SK-N-SH treated with all-trans-retinoic acid at 6 μM for 48 hours (cell line): ENCODE results near the gene IL2RG.
A peak's percentile ranks its signal among the peaks of the same experiment; 100 is the strongest.

Source experiments
- ATAC-seq: fragments of 200-7000 bp; cut with Tn5 transposase; 3 replicates; pipeline ENCODE4 v1.9.1; 2020; ENCODE audit warnings: mild to moderate bottlenecking, moderate library complexity
- BACH2 ChIP-seq: fragments of 250-450 bp; sonication (Bioruptor Pico); IDR thresholded peaks from 2 replicates; pipeline ENCODE4 v1.9.0; 2021; ENCODE audit warnings: mild to moderate bottlenecking, borderline replicate concordance
- CREB5 ChIP-seq: fragments of 250-450 bp; sonication (Bioruptor Pico); IDR thresholded peaks from 2 replicates; pipeline ENCODE4 v1.5.1; 2020; ENCODE audit warnings: low read depth, mild to moderate bottlenecking, moderate library complexity
- ESRRG ChIP-seq: fragments of 250-450 bp; sonication (Bioruptor Pico); IDR thresholded peaks from 2 replicates; pipeline ENCODE4 v1.6.1; 2021; ENCODE audit warnings: mild to moderate bottlenecking
- GLIS3 ChIP-seq: fragments of 250-450 bp; sonication (Bioruptor Pico); IDR thresholded peaks from 2 replicates; pipeline ENCODE4 v1.5.0; 2020; ENCODE audit warnings: mild to moderate bottlenecking, moderate library complexity
- ISL1 ChIP-seq: fragments of 250-450 bp; sonication (Bioruptor Pico); IDR thresholded peaks from 2 replicates; pipeline ENCODE4 v2.1.2; 2022; ENCODE audit warnings: mild to moderate bottlenecking, moderate library complexity
- PATZ1 ChIP-seq: fragments of 250-450 bp; sonication (Bioruptor Pico); IDR thresholded peaks from 2 replicates; pipeline ENCODE4 v1.8.0; 2020; ENCODE audit warnings: mild to moderate bottlenecking, moderate library complexity, borderline replicate concordance
- POU6F1 ChIP-seq: fragments of 250-450 bp; sonication (Bioruptor Pico); IDR thresholded peaks from 2 replicates; pipeline ENCODE4 v1.8.0; 2021; ENCODE audit warnings: low read depth, mild to moderate bottlenecking, moderate library complexity, borderline replicate concordance
- PPARA ChIP-seq: fragments of 250-450 bp; sonication (Bioruptor Pico); IDR thresholded peaks from 2 replicates; pipeline ENCODE4 v1.5.0; 2020; ENCODE audit warnings: mild to moderate bottlenecking, borderline replicate concordance
- RARB ChIP-seq: fragments of 250-450 bp; sonication (Bioruptor Pico); IDR thresholded peaks from 2 replicates; pipeline ENCODE4 v1.8.0; 2021; ENCODE audit warnings: mild to moderate bottlenecking, moderate library complexity
- SNAI2 ChIP-seq: fragments of 250-450 bp; sonication (Bioruptor Pico); IDR thresholded peaks from 2 replicates; pipeline ENCODE4 v1.5.0; 2020; ENCODE audit warnings: mild to moderate bottlenecking, moderate library complexity
- TCF4 ChIP-seq: fragments of 250-450 bp; sonication (Bioruptor Pico); IDR thresholded peaks from 2 replicates; pipeline ENCODE4 v1.8.0; 2021; ENCODE audit warnings: mild to moderate bottlenecking, moderate library complexity, borderline replicate concordance
- TOX ChIP-seq: fragments of 250-450 bp; sonication (Bioruptor Pico); IDR thresholded peaks from 2 replicates; pipeline ENCODE4 v1.8.0; 2021; ENCODE audit warnings: mild to moderate bottlenecking, moderate library complexity, borderline replicate concordance
- TSHZ2 ChIP-seq: fragments of 250-450 bp; sonication (Bioruptor Pico); IDR thresholded peaks from 2 replicates; pipeline ENCODE4 v1.5.0; 2020; ENCODE audit warnings: mild to moderate bottlenecking, moderate library complexity
- ZC3H10 ChIP-seq: fragments of 250-450 bp; sonication (Bioruptor Pico); IDR thresholded peaks from 2 replicates; pipeline ENCODE4 v1.5.1; 2021; ENCODE audit warnings: mild to moderate bottlenecking, moderate library complexity
- ZFP3 ChIP-seq: fragments of 250-450 bp; sonication (Bioruptor Pico); IDR thresholded peaks from 2 replicates; pipeline ENCODE4 v1.5.0; 2020; ENCODE audit warnings: mild to moderate bottlenecking, moderate library complexity
- ZNF70 ChIP-seq: fragments of 450-650 bp; formaldehyde crosslinking; IDR thresholded peaks from 2 replicates; pipeline ENCODE4 v1.5.0; 2020; ENCODE audit warnings: mild to moderate bottlenecking, moderate library complexity
- ZNF8 ChIP-seq: fragments of 450-650 bp; formaldehyde crosslinking; IDR thresholded peaks from 2 replicates; pipeline ENCODE4 v1.5.0; 2020; ENCODE audit warnings: mild to moderate bottlenecking, moderate library complexity
- TF ChIP-seq, protein P1 (sequence below): fragments of 250-450 bp; sonication (Bioruptor Pico); IDR thresholded peaks from 2 replicates; pipeline ENCODE4 v1.5.1; 2021; ENCODE audit warnings: mild to moderate bottlenecking, moderate library complexity

IL2RG gene

GRCh38 chrX:71081330-71082123, 29.9 kb downstream of the IL2RG start:
- TF ChIP-seq ZNF8 = no peak
- TF ChIP-seq POU6F1 = no peak
- no peak for TF ChIP-seq SNAI2
- TF ChIP-seq BACH2 (CRISPR knock-in tag) = no peak
- no peak for TF ChIP-seq ESRRG
- no peak for ATAC-seq

DNA sequence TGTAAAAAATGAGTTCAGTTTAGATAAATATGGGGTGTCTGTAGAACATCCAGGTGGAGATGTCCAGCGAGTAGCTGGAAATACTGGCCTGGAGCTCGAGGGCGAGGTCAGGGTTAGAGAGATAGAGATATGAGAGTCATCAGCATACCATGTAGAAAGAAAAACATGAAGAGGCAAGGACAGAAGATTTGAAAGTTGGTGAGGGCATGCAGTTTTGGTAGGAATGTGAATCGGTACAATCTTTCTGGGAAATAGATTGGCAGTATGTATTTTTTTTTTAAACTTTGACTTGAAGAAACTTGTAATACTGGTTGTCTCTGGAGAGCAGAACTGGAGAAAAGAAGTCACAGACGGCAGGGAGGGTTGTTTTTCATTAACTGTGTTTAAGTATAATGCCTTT, 40.8 kb downstream of the IL2RG start:
- ATAC-seq = no peak
- TF ChIP-seq PPARA (CRISPR knock-in tag) (no peak), BACH2 (CRISPR knock-in tag) (no peak), SNAI2 (no peak), ZFP3 (CRISPR knock-in tag) (no peak), CREB5 (CRISPR knock-in tag) (no peak), TOX (no peak), TCF4 (CRISPR knock-in tag) (no peak), PATZ1 (CRISPR knock-in tag) (no peak), ZNF70 (CRISPR knock-in tag) (no peak), POU6F1 (no peak)
- TF ChIP-seq, protein P1, sequence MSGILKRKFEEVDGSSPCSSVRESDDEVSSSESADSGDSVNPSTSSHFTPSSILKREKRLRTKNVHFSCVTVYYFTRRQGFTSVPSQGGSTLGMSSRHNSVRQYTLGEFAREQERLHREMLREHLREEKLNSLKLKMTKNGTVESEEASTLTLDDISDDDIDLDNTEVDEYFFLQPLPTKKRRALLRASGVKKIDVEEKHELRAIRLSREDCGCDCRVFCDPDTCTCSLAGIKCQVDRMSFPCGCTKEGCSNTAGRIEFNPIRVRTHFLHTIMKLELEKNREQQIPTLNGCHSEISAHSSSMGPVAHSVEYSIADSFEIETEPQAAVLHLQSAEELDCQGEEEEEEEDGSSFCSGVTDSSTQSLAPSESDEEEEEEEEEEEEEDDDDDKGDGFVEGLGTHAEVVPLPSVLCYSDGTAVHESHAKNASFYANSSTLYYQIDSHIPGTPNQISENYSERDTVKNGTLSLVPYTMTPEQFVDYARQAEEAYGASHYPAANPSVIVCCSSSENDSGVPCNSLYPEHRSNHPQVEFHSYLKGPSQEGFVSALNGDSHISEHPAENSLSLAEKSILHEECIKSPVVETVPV = no peak

GRCh38 chrX:71068044-71068918, 43.1 kb downstream of the IL2RG start, which contains the start of gene SNX12:
Gene SNX12, minus strand, starts transcription at chrX:71068334. Its CDS starts 28 bp downstream, at chrX:71068306.
- peak; percentile 97 for ATAC-seq
- TF ChIP-seq, protein P1 = no peak
- TF ChIP-seq ISL1 = no peak
- no peak for TF ChIP-seq RARB (CRISPR knock-in tag)
- no peak for TF ChIP-seq ZC3H10 (CRISPR knock-in tag)
- TF ChIP-seq GLIS3 (CRISPR knock-in tag) = no peak
- TF ChIP-seq POU6F1 = no peak
- TF ChIP-seq TOX = no peak
- TF ChIP-seq TSHZ2 (CRISPR knock-in tag) = peak; percentile 95
- TF ChIP-seq PATZ1 (CRISPR knock-in tag) = no peak
- no peak for TF ChIP-seq ESRRG
- peak; percentile 41; the same call in 1 of the 2 replicates for TF ChIP-seq BACH2 (CRISPR knock-in tag)
